ENCODE results near the gene RBMS1. TPM values are rescaled to one million over a fixed set of nuclear protein-coding genes. Genes with fewer than 3 reads are reported as not detected.

RBMS1 gene
- total RNA-seq, 4 donors from 2014 or later, result 68.1 to 83.4 (median 72.5) TPM

- H3K36me3 ChIP-seq, result peaks cover 0 to 10% (median 0%) of the 10 kb centered on the region in 3 donors
- peaks cover 0 to 41% (median 6%) of the 10 kb centered on the region in 4 donors for H3K4me1 ChIP-seq
- no peak for DNase-seq (ENCODE audit: low spot score in 2 of 2)
- WGBS, 2 donors, result 64 to 67% methylated on average over 4 of the region's 4 CpGs
- H3K27ac ChIP-seq, result peak overlapping the region in 2 of 4 donors; percentile 54 to 72
- H3K27me3 ChIP-seq, result no peaks in the 10 kb centered on the region
- H3K9me3 ChIP-seq, result peaks cover 0 to 6% (median 0%) of the 10 kb centered on the region in 4 donors
- TF ChIP-seq EP300 (IDR thresholded peaks at IDR 0.05) (no peak), CTCF (IDR thresholded peaks at IDR 0.05) (no peak), POLR2A (IDR thresholded peaks at IDR 0.05) (no peak)
- H3K4me3 ChIP-seq, result no peak overlapping the region
These were observed 60.0 kb downstream of the RBMS1 start for GRCh38 chr2:160433466-160434140.

- Histone ChIP-seq H3K27me3 (no peaks in the 10 kb centered on the region), H3K9me3 (peaks cover 0 to 6% (median 0%) of the 10 kb centered on the region in 4 donors), H3K36me3 (peaks cover 0 to 10% (median 0%) of the 10 kb centered on the region in 3 donors), H3K4me1 (peaks cover 0 to 51% (median 12%) of the 10 kb centered on the region in 4 donors), H3K4me3 (no peak overlapping the region), H3K27ac (no peak overlapping the region)
- no peak for TF ChIP-seq POLR2A (IDR thresholded peaks at IDR 0.05)
- TF ChIP-seq CTCF (IDR thresholded peaks at IDR 0.05), result no peak
- DNase-seq (ENCODE audit: low spot score in 2 of 2), result no peak
- 84 to 89% methylated on average over 4 of the region's 4 CpGs for WGBS, 2 donors
These were observed 61.0 kb downstream of the RBMS1 start for GRCh38 chr2:160432633-160433032.

GRCh38 chr2:160431441-160431840, 62.2 kb downstream of the RBMS1 start:
- peaks cover 0 to 60% (median 13%) of the 10 kb centered on the region in 4 donors for H3K4me1 ChIP-seq
- WGBS, 2 donors, result 97 to 100% methylated on average over 1 of the region's 1 CpG
- H3K4me3 ChIP-seq, result no peak overlapping the region
- TF ChIP-seq POLR2A (IDR thresholded peaks at IDR 0.05) (no peak), EP300 (IDR thresholded peaks at IDR 0.05) (no peak), CTCF (IDR thresholded peaks at IDR 0.05) (no peak)
- no peaks in the 10 kb centered on the region for H3K27me3 ChIP-seq
- H3K9me3 ChIP-seq, result peaks cover 0 to 6% (median 0%) of the 10 kb centered on the region in 4 donors
- peaks cover 0 to 10% (median 0%) of the 10 kb centered on the region in 3 donors for H3K36me3 ChIP-seq
- H3K27ac ChIP-seq, result no peak overlapping the region
- no peak for DNase-seq (ENCODE audit: low spot score in 2 of 2)

GRCh38 chr2:160430001-160430344, 63.6 kb downstream of the RBMS1 start:
- no peak overlapping the region for H3K4me3 ChIP-seq
- H3K36me3 ChIP-seq, result peaks cover 0 to 10% (median 0%) of the 10 kb centered on the region in 3 donors
- H3K4me1 ChIP-seq, result peaks cover 0 to 69% (median 16%) of the 10 kb centered on the region in 4 donors
- DNase-seq (ENCODE audit: low spot score in 2 of 2), result no peak
- peaks cover 0 to 6% (median 0%) of the 10 kb centered on the region in 4 donors for H3K9me3 ChIP-seq
- no peaks in the 10 kb centered on the region for H3K27me3 ChIP-seq
- H3K27ac ChIP-seq, result no peak overlapping the region
- TF ChIP-seq EP300 (IDR thresholded peaks at IDR 0.05) (no peak), CTCF (IDR thresholded peaks at IDR 0.05) (no peak), POLR2A (IDR thresholded peaks at IDR 0.05) (no peak)

GRCh38 chr2:160429248-160430000, 64.2 kb downstream of the RBMS1 start:
- TF ChIP-seq CTCF (IDR thresholded peaks at IDR 0.05), result peak; percentile 41 to 68 (median 59)
- TF ChIP-seq POLR2A (IDR thresholded peaks at IDR 0.05), result no peak
- no peak for TF ChIP-seq EP300 (IDR thresholded peaks at IDR 0.05)
- peaks cover 0 to 68% (median 16%) of the 10 kb centered on the region in 4 donors for H3K4me1 ChIP-seq
- WGBS, 2 donors, result 9 to 25% methylated on average over 1 of the region's 1 CpG
- H3K36me3 ChIP-seq, result peaks cover 0 to 10% (median 0%) of the 10 kb centered on the region in 3 donors
- H3K9me3 ChIP-seq, result peaks cover 0 to 6% (median 0%) of the 10 kb centered on the region in 4 donors
- DNase-seq (ENCODE audit: low spot score in 2 of 2), result no peak
- H3K27me3 ChIP-seq, result no peaks in the 10 kb centered on the region
- H3K27ac ChIP-seq, result peak overlapping the region in 2 of 4 donors; percentile 80 to 81
- no peak overlapping the region for H3K4me3 ChIP-seq

Data from tibial nerve (tissue), 4 donors.